Ureter (tissue), 1 donor: Measurements from ENCODE around the gene TIAM2. TPM values are rescaled to one million over a fixed set of nuclear protein-coding genes. Genes with fewer than 3 reads are reported as not detected.
"Not testable (repeated sequence)": the region's sequence is repeated elsewhere in the genome, so short reads cannot be mapped to it uniquely, and the experiment has no call there.

ENCODE experiments used
- DNase-seq: peaks from one replicate; pipeline ENCODE4 v3.0.0-alpha.2; 2020; ENCODE audit warnings: low spot score
- total RNA-seq: library from RNA; stranded (reverse); gene quantifications from one replicate; pipeline ENCODE4 v1.2.4, GENCODE V29; 2023
- donor health status: DM: yes; HTN: yes; CAD: no.

The TIAM2 gene
- total RNA-seq, 1 donor from 2014 or later, result 12.8 TPM

DNA sequence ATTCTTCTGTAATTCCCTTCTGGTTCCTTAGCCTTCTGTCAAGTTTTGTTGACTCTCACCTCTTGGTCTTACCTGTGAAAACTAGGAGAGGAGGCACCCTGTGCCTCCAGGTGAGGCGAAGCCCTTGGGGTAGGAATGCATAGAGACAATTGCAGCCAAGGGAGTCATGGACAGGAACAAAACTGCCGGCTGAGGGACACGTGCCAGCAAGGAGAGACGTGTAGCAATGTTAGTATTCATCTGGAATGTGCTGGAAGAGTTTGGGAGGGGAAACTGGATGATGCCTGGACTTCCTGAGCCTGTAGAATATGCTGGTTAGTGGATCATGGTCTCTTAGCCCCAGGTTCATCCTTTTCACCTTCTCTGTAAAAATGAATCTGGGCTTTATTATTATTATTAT is 3.9 kb upstream of the TIAM2 start:
- no peak for DNase-seq

- no peak for DNase-seq
Observed at GRCh38 chr6:154993026-154993425, 2.1 kb upstream of the TIAM2 start.

DNA sequence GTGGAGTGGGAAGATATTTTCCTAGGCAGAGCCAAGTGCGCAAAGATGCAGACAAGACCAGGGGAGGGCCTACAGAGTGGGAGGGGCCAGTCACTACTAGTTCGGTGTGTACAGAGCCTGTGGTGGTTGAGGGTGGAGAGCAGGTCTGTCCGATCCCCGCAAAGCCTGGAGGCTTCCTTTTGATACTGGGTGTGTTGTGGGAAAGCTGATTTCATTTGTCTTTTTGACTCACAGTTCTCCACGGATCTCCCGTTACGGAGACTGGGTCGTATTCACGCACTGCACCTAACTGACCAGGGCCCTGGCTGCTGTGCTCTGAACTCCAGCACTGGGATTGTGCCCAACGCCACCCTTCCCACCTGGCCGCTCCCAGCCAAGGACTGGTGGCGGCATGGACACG is 1.4 kb upstream of the TIAM2 start:
- no peak for DNase-seq

DNA sequence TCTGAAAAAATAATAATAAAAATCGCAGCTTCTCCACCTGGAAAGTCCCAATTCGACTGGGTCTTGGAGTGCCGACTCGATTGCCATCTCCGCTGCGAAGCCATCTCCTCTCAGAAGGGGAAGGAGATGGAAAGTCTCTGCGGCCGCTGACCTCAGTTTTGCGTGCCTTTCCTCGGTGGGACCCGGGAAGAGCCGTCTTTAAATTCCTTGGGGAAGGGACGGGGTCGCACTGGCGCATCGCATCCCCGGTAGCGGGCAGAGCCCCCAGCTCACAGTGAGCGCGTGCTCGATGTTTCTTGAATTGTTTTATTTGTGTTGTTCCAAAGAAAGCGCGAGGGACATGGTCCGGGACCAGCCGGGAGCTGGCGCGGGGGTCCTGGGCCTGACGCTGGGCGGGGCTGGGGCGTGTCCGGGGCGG is 270 bp upstream of the TIAM2 start:
- DNase-seq, result no peak

DNA sequence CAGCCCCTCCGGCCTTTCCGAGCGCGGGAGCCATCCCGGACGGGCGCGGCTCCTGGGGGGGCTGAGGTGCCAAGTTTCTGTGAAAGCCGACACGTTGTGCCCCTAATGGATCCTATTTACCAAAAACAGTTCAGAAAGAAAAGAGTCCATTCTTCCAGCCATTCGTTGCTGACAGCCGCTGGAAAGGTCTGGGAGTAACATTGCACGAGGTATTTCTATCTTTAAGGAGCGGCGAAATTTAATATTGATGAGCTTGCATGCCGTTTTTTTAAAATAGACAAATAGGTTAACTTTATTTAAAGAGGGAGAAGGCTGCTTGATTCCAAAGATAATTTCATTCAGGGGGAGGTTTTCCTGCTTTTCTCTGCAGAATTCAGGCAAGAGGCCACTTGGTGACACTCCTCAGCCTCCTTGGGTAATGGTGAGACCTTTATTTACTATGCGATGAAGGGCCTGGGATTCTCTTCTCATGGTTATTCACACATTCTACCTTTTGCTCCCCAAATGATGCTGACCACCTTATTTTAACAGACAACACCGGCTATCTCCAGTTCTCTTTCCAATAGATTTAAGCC is 988 bp downstream of the TIAM2 start:
- no peak for DNase-seq

GRCh38 chr6:154996841-154997311 is 1.8 kb downstream of the TIAM2 start:
- DNase-seq, result no peak

- no peak for DNase-seq
Observed at GRCh38 chr6:154998855-154999254, 3.7 kb downstream of the TIAM2 start.

DNA sequence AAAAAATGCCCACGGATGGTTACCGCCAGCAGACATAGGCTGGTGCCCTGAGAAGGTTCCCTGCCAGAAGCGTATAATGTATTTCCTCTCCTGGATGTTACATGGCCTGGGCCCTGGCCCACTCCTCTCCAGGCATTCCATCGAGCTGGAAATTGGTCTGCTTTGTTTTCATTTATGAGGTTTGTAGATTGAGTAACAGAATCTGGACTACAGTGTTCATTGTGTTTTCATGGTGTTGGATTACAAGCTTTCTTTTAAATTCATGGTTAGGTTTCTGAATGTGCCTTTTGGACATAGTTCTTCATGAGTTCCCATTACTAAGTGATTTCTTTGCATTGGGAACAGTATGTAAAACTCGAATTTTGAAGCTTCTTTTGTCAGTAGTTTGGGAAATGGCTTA is 6.4 kb downstream of the TIAM2 start:
- DNase-seq, result no peak

DNA sequence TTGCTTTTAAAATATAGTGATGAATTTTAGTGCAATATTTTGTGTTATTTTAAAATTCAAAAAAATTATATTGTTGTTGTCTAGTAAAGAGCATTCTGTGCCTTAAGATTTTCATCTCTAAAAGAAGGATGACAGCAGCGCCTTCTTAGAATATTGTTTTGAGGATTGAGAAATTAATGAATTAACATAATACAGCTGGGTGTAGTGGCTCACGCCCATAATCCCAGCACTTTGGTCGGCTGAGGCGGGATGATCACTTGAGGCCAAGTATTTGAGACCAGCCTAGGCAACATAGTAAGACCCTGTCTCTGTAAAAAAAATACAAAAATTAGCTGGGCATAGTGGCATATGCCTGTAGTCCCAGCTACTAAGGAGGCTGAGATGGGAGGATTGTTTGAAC is 6.8 kb downstream of the TIAM2 start:
- no peak for DNase-seq

- no peak for DNase-seq
Observed at GRCh38 chr6:155003476-155003875, 8.4 kb downstream of the TIAM2 start.

GRCh38 chr6:155004017-155004416 is 8.9 kb downstream of the TIAM2 start:
- DNase-seq, result no peak

DNA sequence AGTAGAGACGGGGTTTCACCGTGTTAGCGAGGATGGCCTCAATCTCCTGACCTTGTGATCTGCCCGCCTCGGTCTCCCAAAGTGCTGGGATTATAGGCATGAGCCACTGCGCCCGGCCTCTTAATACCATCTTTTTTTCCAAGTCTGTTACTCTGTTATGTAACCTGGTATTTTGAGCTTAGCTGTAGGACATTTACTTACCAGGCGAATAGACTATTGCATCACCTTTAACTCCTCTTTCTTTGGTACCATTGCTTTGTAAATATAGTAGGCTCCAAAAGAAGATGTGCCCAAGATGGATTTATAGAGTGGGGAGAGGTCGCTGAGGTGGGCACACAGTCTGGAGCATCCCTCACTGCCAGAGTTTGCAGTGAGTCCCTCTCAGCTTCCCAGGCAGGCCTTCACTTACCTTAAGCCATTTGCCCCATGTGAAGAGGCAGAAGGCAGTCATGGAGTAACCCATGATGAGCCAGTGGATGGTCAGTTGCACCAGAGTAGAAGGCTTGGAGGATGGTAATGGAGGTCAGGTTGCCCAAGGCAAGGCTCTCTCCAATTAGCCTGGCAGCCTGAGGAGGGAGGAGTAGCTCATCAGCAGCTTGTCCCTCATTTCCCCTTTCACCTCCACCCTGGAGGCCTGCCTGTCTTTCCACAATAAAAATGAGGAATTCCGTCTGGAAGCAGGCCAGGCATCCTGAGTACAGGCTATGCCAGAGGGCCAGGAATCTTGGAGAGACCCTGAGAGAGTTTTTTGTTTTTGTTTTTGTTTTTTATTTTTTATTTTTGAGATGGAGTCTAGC is 9.7 kb downstream of the TIAM2 start:
- DNase-seq, result no peak

DNA sequence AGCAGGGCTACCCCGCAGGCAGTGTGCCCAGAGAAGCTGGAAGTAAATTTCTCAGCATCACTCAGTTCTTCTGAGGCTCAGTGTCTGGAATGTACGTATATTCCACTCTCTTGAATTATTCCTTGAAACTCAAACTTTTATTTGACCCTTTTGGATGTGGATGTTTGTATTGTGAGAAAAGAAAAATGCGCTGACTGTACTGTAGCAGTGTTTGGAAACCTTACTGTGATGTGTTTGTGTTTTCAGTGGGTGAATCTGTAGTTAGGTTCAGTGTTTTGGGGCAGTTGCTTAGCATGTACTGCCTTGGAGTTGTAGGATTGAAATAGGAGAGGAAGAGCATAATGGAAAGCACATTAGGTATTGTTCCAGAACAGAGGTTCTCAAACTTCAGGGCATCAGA is 13.5 kb downstream of the TIAM2 start:
- no peak for DNase-seq

DNA sequence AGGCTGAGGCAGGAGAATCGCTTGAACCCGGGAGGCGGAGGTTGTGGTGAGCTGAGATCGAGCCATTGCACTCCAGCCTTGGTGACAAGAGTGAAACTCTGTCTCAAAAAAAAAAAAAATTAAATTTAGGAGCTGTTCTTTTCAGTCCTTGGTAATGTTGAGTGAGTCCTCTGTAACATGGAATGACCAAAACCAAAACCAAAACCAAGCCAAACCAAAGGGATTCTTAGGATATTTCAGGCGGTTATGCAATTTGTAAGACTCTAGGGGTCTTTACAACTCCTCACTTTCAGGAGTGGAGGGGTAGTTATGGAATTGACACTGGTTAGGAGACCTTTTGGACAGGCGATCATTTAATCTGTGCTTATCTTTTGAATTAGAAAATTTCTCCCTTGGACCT is 15.8 kb downstream of the TIAM2 start:
- no peak for DNase-seq

DNA sequence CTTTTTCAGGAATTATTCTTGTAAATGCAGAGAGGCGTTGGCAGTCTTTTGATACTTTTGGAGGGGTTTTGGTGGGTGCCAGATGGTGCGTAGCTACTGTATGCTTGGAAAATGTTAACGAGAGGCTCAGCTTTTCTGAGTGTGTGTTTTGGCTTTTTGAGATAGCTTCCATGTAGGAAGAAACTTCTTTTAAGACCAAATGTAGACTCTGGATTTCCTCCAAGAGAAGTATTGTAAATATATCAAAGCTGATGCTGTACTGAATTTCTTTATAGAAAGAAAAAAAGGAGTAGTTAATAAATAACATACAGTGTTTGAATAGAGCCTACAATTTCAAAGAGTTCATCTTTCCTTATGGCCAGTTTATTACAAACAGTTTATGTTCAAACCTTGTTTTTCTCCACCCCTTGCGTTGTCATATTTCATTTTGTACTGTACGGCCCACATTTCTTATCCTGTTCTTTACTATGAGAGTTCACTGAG is 16.7 kb downstream of the TIAM2 start:
- DNase-seq, result no peak

GRCh38 chr6:155013457-155013876 is 18.4 kb downstream of the TIAM2 start:
- no peak for DNase-seq

- DNase-seq, result no peak
Observed at GRCh38 chr6:155014137-155014536, 19.0 kb downstream of the TIAM2 start.

DNA sequence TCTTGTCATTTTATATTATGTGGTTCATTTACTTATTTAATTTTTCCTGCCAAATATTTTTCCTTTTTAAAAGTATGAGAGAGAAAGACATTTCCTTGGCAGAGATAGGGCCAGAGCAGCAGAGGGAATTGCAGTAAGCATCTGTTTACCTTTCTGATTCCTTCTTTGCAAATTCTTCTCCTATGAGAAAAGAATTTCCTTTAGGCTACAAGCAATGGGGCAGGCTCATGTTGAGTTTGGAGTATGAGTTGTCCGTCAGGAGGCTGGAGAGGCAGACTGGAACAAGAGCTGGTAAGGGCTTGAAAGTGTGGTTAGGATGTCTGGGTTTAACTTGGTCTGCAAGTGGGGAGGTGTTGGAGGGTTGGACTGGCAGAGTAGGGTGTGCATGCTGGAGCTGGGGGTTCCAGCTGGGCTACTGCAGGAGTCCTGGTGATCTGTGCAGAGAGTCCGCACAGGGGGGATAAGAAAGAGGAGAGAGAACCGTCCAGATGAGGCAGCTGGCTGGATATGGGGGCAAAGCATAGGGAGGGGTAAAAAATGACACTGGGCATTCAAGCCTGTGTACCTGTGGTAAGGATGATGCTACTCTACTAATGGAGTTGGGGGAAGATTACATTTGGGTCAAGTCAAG is 19.7 kb downstream of the TIAM2 start:
- no peak for DNase-seq

DNA sequence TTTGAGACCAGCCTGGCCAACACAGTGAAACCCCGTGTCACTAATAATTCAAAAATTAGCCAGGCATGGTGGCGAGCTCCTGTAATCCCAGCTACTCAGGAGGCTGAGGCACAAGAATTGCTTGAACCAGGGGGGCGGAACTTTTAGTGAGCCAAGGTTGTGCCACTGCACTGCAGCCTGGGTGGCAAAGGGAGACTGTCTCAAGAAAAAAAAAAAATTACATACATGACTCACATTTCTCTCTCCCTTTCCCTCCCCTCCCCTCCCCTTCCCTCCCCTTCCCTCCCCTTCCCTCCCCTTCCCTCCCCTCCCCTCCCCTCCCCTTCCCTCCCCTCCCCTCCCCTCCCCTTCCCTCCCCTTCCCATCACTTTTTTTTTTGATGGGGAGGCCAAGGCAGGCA is 23.3 kb downstream of the TIAM2 start:
- not testable (repeated sequence) for DNase-seq

- DNase-seq, result no peak
Observed at GRCh38 chr6:155021680-155022079, 26.6 kb downstream of the TIAM2 start.

DNA sequence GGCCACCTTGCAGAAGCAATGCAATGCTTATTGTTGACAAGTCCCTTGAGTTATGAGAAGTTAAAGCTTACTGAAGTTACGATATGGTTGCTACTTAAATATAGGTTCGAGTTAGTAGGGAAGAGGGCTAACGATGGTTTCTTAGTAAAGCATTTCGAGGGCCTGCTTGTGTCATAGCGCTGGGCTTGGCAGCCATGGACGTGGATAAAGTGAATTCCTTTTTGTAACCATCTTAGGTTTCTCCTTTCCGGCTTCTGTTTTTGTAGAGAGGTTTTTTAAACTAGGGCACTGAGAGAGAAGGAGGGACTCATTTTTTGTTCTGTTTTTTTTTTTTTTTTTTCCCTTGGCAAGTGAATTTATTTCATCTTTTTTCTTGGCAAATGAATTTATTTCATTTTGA is 27.6 kb downstream of the TIAM2 start:
- DNase-seq, result no peak

GRCh38 chr6:155023717-155024116 is 28.6 kb downstream of the TIAM2 start:
- no peak for DNase-seq
